SK-N-SH treated with all-trans-retinoic acid at 6 μM for 48 hours (cell line): ENCODE measurements around the gene PLPP7.

Experiments used
- ATAC-seq: fragments of 200-7000 bp; cut with Tn5 transposase; 3 replicates; pipeline ENCODE4 v1.9.1; 2020; ENCODE audit warnings: mild to moderate bottlenecking, moderate library complexity
- ARNTL ChIP-seq: fragments of 450-650 bp; formaldehyde crosslinking; IDR thresholded peaks from 2 replicates; pipeline ENCODE4 v1.5.0; 2020; ENCODE audit warnings: low read depth, mild to moderate bottlenecking, moderate library complexity, borderline replicate concordance
- BACH2 ChIP-seq: fragments of 250-450 bp; sonication (Bioruptor Pico); IDR thresholded peaks from 2 replicates; pipeline ENCODE4 v1.9.0; 2021; ENCODE audit warnings: mild to moderate bottlenecking, borderline replicate concordance
- CSDC2 ChIP-seq: fragments of 250-450 bp; sonication (Bioruptor Pico); IDR thresholded peaks from 2 replicates; pipeline ENCODE4 v1.5.0; 2020; ENCODE audit warnings: mild to moderate bottlenecking, moderate library complexity
- ESRRG ChIP-seq: fragments of 250-450 bp; sonication (Bioruptor Pico); IDR thresholded peaks from 2 replicates; pipeline ENCODE4 v1.6.1; 2021; ENCODE audit warnings: mild to moderate bottlenecking
- GLIS3 ChIP-seq: fragments of 250-450 bp; sonication (Bioruptor Pico); IDR thresholded peaks from 2 replicates; pipeline ENCODE4 v1.5.0; 2020; ENCODE audit warnings: mild to moderate bottlenecking, moderate library complexity
- ISL1 ChIP-seq: fragments of 250-450 bp; sonication (Bioruptor Pico); IDR thresholded peaks from 2 replicates; pipeline ENCODE4 v2.1.2; 2022; ENCODE audit warnings: mild to moderate bottlenecking, moderate library complexity
- PPARA ChIP-seq: fragments of 250-450 bp; sonication (Bioruptor Pico); IDR thresholded peaks from 2 replicates; pipeline ENCODE4 v1.5.0; 2020; ENCODE audit warnings: mild to moderate bottlenecking, borderline replicate concordance
- RARB ChIP-seq: fragments of 250-450 bp; sonication (Bioruptor Pico); IDR thresholded peaks from 2 replicates; pipeline ENCODE4 v1.8.0; 2021; ENCODE audit warnings: mild to moderate bottlenecking, moderate library complexity
- SNAI2 ChIP-seq: fragments of 250-450 bp; sonication (Bioruptor Pico); IDR thresholded peaks from 2 replicates; pipeline ENCODE4 v1.5.0; 2020; ENCODE audit warnings: mild to moderate bottlenecking, moderate library complexity
- TCF4 ChIP-seq: fragments of 250-450 bp; sonication (Bioruptor Pico); IDR thresholded peaks from 2 replicates; pipeline ENCODE4 v1.8.0; 2021; ENCODE audit warnings: mild to moderate bottlenecking, moderate library complexity, borderline replicate concordance
- TOX ChIP-seq: fragments of 250-450 bp; sonication (Bioruptor Pico); IDR thresholded peaks from 2 replicates; pipeline ENCODE4 v1.8.0; 2021; ENCODE audit warnings: mild to moderate bottlenecking, moderate library complexity, borderline replicate concordance
- ZC3H10 ChIP-seq: fragments of 250-450 bp; sonication (Bioruptor Pico); IDR thresholded peaks from 2 replicates; pipeline ENCODE4 v1.5.1; 2021; ENCODE audit warnings: mild to moderate bottlenecking, moderate library complexity
- ZFP3 ChIP-seq: fragments of 250-450 bp; sonication (Bioruptor Pico); IDR thresholded peaks from 2 replicates; pipeline ENCODE4 v1.5.0; 2020; ENCODE audit warnings: mild to moderate bottlenecking, moderate library complexity
- ZFP30 ChIP-seq: fragments of 450-650 bp; formaldehyde crosslinking; IDR thresholded peaks from 2 replicates; pipeline ENCODE4 v1.5.0; 2022; ENCODE audit warnings: mild to moderate bottlenecking, moderate library complexity
- ZNF565 ChIP-seq: fragments of 450-650 bp; formaldehyde crosslinking; conservative IDR thresholded peaks from 2 replicates; pipeline ENCODE4 v1.5.0; 2020; ENCODE audit warnings: low read depth, mild to moderate bottlenecking, moderate library complexity
- ZNF70 ChIP-seq: fragments of 450-650 bp; formaldehyde crosslinking; IDR thresholded peaks from 2 replicates; pipeline ENCODE4 v1.5.0; 2020; ENCODE audit warnings: mild to moderate bottlenecking, moderate library complexity
- ZNF8 ChIP-seq: fragments of 450-650 bp; formaldehyde crosslinking; IDR thresholded peaks from 2 replicates; pipeline ENCODE4 v1.5.0; 2020; ENCODE audit warnings: mild to moderate bottlenecking, moderate library complexity
- TF ChIP-seq, protein P1 (sequence below): fragments of 250-450 bp; sonication (Bioruptor Pico); IDR thresholded peaks from 2 replicates; pipeline ENCODE4 v1.5.0; 2020; ENCODE audit warnings: mild to moderate bottlenecking, moderate library complexity
- TF ChIP-seq, protein P2 (sequence below): fragments of 250-450 bp; sonication (Bioruptor Pico); IDR thresholded peaks from 2 replicates; pipeline ENCODE4 v1.5.1; 2020; ENCODE audit warnings: low read depth, mild to moderate bottlenecking, moderate library complexity
- TF ChIP-seq, protein P3 (sequence below): fragments of 250-450 bp; sonication (Bioruptor Pico); IDR thresholded peaks from 2 replicates; pipeline ENCODE4 v1.8.0; 2021; ENCODE audit warnings: low read depth, mild to moderate bottlenecking, moderate library complexity, borderline replicate concordance
- TF ChIP-seq, protein P4 (sequence below): fragments of 250-450 bp; sonication (Bioruptor Pico); IDR thresholded peaks from 2 replicates; pipeline ENCODE4 v1.8.0; 2020; ENCODE audit warnings: mild to moderate bottlenecking, moderate library complexity, borderline replicate concordance
- TF ChIP-seq, protein P5 (sequence below): fragments of 250-450 bp; sonication (Bioruptor Pico); IDR thresholded peaks from 2 replicates; pipeline ENCODE4 v1.5.1; 2021; ENCODE audit warnings: mild to moderate bottlenecking, moderate library complexity

Gene PLPP7

DNA sequence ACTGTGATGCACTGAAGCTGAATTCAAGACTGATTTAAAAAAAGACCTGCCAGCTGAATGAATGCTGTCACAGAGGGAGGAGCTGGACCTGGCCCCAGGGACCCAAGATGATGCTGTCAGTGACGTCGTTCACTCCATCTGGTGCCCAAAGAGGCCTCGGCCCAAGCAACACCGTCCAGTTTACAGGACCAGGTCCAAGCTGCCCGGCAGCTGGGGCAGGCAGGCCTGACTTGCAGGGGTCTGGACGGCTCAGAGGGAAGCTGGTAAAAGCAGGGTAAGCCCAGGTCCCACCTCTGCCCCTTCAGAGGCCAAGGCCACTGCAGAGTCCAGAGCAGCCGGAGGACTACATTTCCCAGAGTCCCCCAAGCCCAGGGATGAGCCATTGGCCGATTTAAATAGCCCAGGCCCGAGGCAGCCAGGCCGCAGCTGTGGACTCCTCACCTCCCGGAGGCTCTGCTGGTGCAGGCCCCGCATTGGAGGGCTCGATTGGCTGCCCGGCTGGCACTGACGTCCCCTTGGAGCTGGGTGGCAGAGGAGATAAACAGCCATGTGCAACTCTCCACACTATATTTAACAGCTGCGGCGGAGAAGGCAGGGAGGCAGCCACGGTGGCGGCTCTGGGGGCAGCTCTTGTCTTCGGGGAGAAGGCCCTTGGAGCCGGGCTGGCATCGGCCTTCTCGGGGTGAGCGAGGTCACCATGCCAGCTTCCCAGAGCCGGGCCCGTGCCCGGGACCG lies at the start of gene PLPP7:
Gene PLPP7, plus strand, starts transcription at position 423 of the 735 bp plus-strand sequence. Its CDS starts 275 bp downstream, at position 698.
- ATAC-seq, result peak; percentile 99

DNA sequence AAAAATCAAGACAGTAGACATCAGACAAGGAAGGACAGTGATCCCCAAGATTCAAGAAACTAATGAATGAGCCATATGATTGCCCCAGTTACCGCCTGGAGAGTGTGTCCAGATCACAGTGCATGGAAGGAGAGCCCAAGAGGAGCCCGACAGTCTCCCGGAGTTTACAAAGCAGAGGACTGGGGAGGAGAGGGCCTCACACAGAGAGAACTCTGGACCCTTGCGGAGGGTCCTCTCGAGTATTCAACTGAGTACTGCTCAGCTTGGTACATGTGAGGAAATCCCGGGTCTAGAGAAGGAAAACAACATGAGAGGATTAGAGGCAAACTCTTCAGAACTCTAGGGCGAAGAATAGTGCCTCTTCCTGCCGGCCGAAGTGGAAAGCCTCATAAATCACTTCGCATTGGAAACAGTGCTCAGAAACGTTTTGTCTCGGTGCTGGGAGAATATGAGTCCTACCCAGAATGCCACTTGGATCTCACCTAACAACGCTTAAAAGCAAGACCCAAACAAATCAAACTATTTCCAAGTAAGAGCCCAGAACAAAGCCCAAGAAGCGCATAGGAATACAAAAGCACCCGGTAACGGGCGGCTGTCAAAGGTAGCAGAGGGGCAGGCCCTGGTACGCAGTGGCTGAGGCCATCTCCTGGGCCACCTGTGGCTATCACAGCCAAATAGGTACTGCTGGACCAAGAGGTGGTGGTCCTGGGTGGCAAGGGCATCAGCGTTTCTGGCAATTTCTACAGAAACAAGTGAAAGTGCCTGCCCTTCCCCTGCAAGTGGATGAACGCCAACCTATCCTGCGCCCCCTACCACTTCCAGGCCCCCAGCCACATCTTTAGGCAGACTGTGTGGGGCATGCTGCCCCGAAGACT lies 49.2 kb upstream of the PLPP7 start:
- no peak for ATAC-seq
- no peak for TF ChIP-seq GLIS3 (CRISPR knock-in tag)
- TF ChIP-seq, protein P1, sequence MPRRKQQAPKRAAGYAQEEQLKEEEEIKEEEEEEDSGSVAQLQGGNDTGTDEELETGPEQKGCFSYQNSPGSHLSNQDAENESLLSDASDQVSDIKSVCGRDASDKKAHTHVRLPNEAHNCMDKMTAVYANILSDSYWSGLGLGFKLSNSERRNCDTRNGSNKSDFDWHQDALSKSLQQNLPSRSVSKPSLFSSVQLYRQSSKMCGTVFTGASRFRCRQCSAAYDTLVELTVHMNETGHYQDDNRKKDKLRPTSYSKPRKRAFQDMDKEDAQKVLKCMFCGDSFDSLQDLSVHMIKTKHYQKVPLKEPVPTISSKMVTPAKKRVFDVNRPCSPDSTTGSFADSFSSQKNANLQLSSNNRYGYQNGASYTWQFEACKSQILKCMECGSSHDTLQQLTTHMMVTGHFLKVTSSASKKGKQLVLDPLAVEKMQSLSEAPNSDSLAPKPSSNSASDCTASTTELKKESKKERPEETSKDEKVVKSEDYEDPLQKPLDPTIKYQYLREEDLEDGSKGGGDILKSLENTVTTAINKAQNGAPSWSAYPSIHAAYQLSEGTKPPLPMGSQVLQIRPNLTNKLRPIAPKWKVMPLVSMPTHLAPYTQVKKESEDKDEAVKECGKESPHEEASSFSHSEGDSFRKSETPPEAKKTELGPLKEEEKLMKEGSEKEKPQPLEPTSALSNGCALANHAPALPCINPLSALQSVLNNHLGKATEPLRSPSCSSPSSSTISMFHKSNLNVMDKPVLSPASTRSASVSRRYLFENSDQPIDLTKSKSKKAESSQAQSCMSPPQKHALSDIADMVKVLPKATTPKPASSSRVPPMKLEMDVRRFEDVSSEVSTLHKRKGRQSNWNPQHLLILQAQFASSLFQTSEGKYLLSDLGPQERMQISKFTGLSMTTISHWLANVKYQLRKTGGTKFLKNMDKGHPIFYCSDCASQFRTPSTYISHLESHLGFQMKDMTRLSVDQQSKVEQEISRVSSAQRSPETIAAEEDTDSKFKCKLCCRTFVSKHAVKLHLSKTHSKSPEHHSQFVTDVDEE (CRISPR knock-in tag), result no peak
- TF ChIP-seq, protein P2, sequence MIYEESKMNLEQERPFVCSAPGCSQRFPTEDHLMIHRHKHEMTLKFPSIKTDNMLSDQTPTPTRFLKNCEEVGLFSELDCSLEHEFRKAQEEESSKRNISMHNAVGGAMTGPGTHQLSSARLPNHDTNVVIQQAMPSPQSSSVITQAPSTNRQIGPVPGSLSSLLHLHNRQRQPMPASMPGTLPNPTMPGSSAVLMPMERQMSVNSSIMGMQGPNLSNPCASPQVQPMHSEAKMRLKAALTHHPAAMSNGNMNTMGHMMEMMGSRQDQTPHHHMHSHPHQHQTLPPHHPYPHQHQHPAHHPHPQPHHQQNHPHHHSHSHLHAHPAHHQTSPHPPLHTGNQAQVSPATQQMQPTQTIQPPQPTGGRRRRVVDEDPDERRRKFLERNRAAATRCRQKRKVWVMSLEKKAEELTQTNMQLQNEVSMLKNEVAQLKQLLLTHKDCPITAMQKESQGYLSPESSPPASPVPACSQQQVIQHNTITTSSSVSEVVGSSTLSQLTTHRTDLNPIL (CRISPR knock-in tag), result no peak
- no peak for TF ChIP-seq ZNF8
- TF ChIP-seq PPARA (CRISPR knock-in tag), result no peak
- no peak for TF ChIP-seq BACH2 (CRISPR knock-in tag)
- no peak for TF ChIP-seq RARB (CRISPR knock-in tag)
- TF ChIP-seq TCF4 (CRISPR knock-in tag), result no peak
- TF ChIP-seq ZC3H10 (CRISPR knock-in tag), result no peak
- no peak for TF ChIP-seq ESRRG (CRISPR knock-in tag)
- TF ChIP-seq ZFP3 (CRISPR knock-in tag), result no peak

More for the DNA sequence above, at the start of gene PLPP7:
- TF ChIP-seq, protein P3, sequence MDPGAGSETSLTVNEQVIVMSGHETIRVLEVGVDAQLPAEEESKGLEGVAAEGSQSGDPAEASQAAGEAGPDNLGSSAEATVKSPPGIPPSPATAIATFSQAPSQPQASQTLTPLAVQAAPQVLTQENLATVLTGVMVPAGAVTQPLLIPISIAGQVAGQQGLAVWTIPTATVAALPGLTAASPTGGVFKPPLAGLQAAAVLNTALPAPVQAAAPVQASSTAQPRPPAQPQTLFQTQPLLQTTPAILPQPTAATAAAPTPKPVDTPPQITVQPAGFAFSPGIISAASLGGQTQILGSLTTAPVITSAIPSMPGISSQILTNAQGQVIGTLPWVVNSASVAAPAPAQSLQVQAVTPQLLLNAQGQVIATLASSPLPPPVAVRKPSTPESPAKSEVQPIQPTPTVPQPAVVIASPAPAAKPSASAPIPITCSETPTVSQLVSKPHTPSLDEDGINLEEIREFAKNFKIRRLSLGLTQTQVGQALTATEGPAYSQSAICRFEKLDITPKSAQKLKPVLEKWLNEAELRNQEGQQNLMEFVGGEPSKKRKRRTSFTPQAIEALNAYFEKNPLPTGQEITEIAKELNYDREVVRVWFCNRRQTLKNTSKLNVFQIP (CRISPR knock-in tag), result no peak
- TF ChIP-seq ARNTL (CRISPR knock-in tag), result no peak
- TF ChIP-seq ZFP3 (CRISPR knock-in tag), result no peak
- TF ChIP-seq, protein P4, sequence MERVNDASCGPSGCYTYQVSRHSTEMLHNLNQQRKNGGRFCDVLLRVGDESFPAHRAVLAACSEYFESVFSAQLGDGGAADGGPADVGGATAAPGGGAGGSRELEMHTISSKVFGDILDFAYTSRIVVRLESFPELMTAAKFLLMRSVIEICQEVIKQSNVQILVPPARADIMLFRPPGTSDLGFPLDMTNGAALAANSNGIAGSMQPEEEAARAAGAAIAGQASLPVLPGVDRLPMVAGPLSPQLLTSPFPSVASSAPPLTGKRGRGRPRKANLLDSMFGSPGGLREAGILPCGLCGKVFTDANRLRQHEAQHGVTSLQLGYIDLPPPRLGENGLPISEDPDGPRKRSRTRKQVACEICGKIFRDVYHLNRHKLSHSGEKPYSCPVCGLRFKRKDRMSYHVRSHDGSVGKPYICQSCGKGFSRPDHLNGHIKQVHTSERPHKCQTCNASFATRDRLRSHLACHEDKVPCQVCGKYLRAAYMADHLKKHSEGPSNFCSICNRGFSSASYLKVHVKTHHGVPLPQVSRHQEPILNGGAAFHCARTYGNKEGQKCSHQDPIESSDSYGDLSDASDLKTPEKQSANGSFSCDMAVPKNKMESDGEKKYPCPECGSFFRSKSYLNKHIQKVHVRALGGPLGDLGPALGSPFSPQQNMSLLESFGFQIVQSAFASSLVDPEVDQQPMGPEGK (CRISPR knock-in tag), result no peak
- TF ChIP-seq, protein P2 (CRISPR knock-in tag), result no peak
- no peak for TF ChIP-seq ISL1 (CRISPR knock-in tag)
- no peak for TF ChIP-seq RARB (CRISPR knock-in tag)
- TF ChIP-seq ESRRG (CRISPR knock-in tag), result no peak
- TF ChIP-seq, protein P1 (CRISPR knock-in tag), result no peak
- TF ChIP-seq ZNF70 (CRISPR knock-in tag), result no peak
- TF ChIP-seq ZNF565 (CRISPR knock-in tag), result no peak
- TF ChIP-seq ZC3H10 (CRISPR knock-in tag), result no peak
- no peak for TF ChIP-seq SNAI2 (CRISPR knock-in tag)
- no peak for TF ChIP-seq ZFP30 (CRISPR knock-in tag)
- TF ChIP-seq GLIS3 (CRISPR knock-in tag), result no peak
- TF ChIP-seq TOX, result no peak
- TF ChIP-seq TCF4 (CRISPR knock-in tag), result no peak
- TF ChIP-seq, protein P5, sequence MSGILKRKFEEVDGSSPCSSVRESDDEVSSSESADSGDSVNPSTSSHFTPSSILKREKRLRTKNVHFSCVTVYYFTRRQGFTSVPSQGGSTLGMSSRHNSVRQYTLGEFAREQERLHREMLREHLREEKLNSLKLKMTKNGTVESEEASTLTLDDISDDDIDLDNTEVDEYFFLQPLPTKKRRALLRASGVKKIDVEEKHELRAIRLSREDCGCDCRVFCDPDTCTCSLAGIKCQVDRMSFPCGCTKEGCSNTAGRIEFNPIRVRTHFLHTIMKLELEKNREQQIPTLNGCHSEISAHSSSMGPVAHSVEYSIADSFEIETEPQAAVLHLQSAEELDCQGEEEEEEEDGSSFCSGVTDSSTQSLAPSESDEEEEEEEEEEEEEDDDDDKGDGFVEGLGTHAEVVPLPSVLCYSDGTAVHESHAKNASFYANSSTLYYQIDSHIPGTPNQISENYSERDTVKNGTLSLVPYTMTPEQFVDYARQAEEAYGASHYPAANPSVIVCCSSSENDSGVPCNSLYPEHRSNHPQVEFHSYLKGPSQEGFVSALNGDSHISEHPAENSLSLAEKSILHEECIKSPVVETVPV (CRISPR knock-in tag), result no peak
- TF ChIP-seq CSDC2, result no peak
- TF ChIP-seq BACH2 (CRISPR knock-in tag), result no peak
